ENCODE results near the gene RAI14. TPM values are rescaled to one million over a fixed set of nuclear protein-coding genes. Genes with fewer than 3 reads are reported as not detected.

Gene RAI14
- total and polyA plus RNA-seq, 2 donors (not counting 1 experiment from before 2014, with no cell fraction given): 98.7 to 125 TPM

- no peak overlapping the region for H2AFZ ChIP-seq (ENCODE audit: low read length)
- no peaks in the 10 kb centered on the region for H3K9me3 ChIP-seq (ENCODE audit: control insufficient read depth, insufficient read depth, low read depth, low read length)
- H3K9ac ChIP-seq (ENCODE audit: insufficient read depth, low read length): no peak overlapping the region
- no peak overlapping the region for H3K4me2 ChIP-seq (ENCODE audit: extremely low read depth, insufficient read depth, low read length)
- DNase-seq (ENCODE audit: low read depth in 2 of 2): no peak
- H3K79me2 ChIP-seq (ENCODE audit: control insufficient read depth, insufficient read depth, low read length): no peaks in the 10 kb centered on the region
- TF ChIP-seq CTCF (conservative IDR thresholded peaks at IDR 0.05 in 1 of 2, IDR thresholded peaks at IDR 0.05 in 1 of 2; ENCODE audit: low read depth in 1 of 2, low read length in 2 of 2) (no peak), EZH2 (IDR thresholded peaks at IDR 0.05; ENCODE audit: low read length, missing control alignments) (no peak)
- H3K4me3 ChIP-seq (replicated peaks in 1 of 4; ENCODE audit: control extremely low read depth in 1 of 4, insufficient read depth in 1 of 4, low read depth in 3 of 4, low read length in 4 of 4): no peak overlapping the region
- H3K27ac ChIP-seq (ENCODE audit: insufficient read depth, low read length): no peak overlapping the region
- H3K27me3 ChIP-seq (ENCODE audit: control insufficient read depth, insufficient read depth, low read length): no peaks in the 10 kb centered on the region
- H4K20me1 ChIP-seq (ENCODE audit: control insufficient read depth, extremely low read depth, insufficient read depth, low read length): no peaks in the 10 kb centered on the region
- H3K4me1 ChIP-seq (ENCODE audit: control insufficient read depth, extremely low read depth, insufficient read depth, low read length): no peaks in the 10 kb centered on the region
- H3K36me3 ChIP-seq (ENCODE audit: control insufficient read depth, insufficient read depth, low read length): peaks cover 14% of the 10 kb centered on the region
Observed at GRCh38 chr5:34831303-34831702, 175.2 kb downstream of the RAI14 start.

- Histone ChIP-seq H3K4me3 (replicated peaks in 1 of 4; ENCODE audit: control extremely low read depth in 1 of 4, insufficient read depth in 1 of 4, low read depth in 3 of 4, low read length in 4 of 4) (no peak overlapping the region), H3K36me3 (ENCODE audit: control insufficient read depth, insufficient read depth, low read length) (peaks cover 10% of the 10 kb centered on the region), H3K79me2 (ENCODE audit: control insufficient read depth, insufficient read depth, low read length) (no peaks in the 10 kb centered on the region), H4K20me1 (ENCODE audit: control insufficient read depth, extremely low read depth, insufficient read depth, low read length) (no peaks in the 10 kb centered on the region), H3K27ac (ENCODE audit: insufficient read depth, low read length) (no peak overlapping the region), H3K9me3 (ENCODE audit: control insufficient read depth, insufficient read depth, low read depth, low read length) (no peaks in the 10 kb centered on the region), H3K27me3 (ENCODE audit: control insufficient read depth, insufficient read depth, low read length) (no peaks in the 10 kb centered on the region), H2AFZ (ENCODE audit: low read length) (no peak overlapping the region), H3K9ac (ENCODE audit: insufficient read depth, low read length) (no peak overlapping the region), H3K4me1 (ENCODE audit: control insufficient read depth, extremely low read depth, insufficient read depth, low read length) (no peaks in the 10 kb centered on the region), H3K4me2 (ENCODE audit: extremely low read depth, insufficient read depth, low read length) (no peak overlapping the region)
- no peak for DNase-seq (ENCODE audit: low read depth in 2 of 2)
- TF ChIP-seq EZH2 (IDR thresholded peaks at IDR 0.05; ENCODE audit: low read length, missing control alignments) (no peak), CTCF (conservative IDR thresholded peaks at IDR 0.05 in 1 of 2, IDR thresholded peaks at IDR 0.05 in 1 of 2; ENCODE audit: low read depth in 1 of 2, low read length in 2 of 2) (no peak)
Observed at GRCh38 chr5:34832568-34832967, 176.4 kb downstream of the RAI14 start.

- Histone ChIP-seq H3K79me2 (ENCODE audit: control insufficient read depth, insufficient read depth, low read length) (no peaks in the 10 kb centered on the region), H3K4me3 (replicated peaks in 1 of 4; ENCODE audit: control extremely low read depth in 1 of 4, insufficient read depth in 1 of 4, low read depth in 3 of 4, low read length in 4 of 4) (no peak overlapping the region), H3K9me3 (ENCODE audit: control insufficient read depth, insufficient read depth, low read depth, low read length) (no peaks in the 10 kb centered on the region), H4K20me1 (ENCODE audit: control insufficient read depth, extremely low read depth, insufficient read depth, low read length) (no peaks in the 10 kb centered on the region), H3K4me2 (ENCODE audit: extremely low read depth, insufficient read depth, low read length) (no peak overlapping the region), H2AFZ (ENCODE audit: low read length) (no peak overlapping the region), H3K4me1 (ENCODE audit: control insufficient read depth, extremely low read depth, insufficient read depth, low read length) (no peaks in the 10 kb centered on the region), H3K9ac (ENCODE audit: insufficient read depth, low read length) (no peak overlapping the region), H3K27me3 (ENCODE audit: control insufficient read depth, insufficient read depth, low read length) (no peaks in the 10 kb centered on the region), H3K36me3 (ENCODE audit: control insufficient read depth, insufficient read depth, low read length) (peaks cover 5% of the 10 kb centered on the region), H3K27ac (ENCODE audit: insufficient read depth, low read length) (no peak overlapping the region)
- TF ChIP-seq EZH2 (IDR thresholded peaks at IDR 0.05; ENCODE audit: low read length, missing control alignments): no peak
- TF ChIP-seq CTCF (conservative IDR thresholded peaks at IDR 0.05 in 1 of 2, IDR thresholded peaks at IDR 0.05 in 1 of 2; ENCODE audit: low read depth in 1 of 2, low read length in 2 of 2): no peak
- DNase-seq (ENCODE audit: low read depth in 2 of 2): no peak
Observed at GRCh38 chr5:34833090-34833489, 177.0 kb downstream of the RAI14 start.
